KMS-11 (cell line): ENCODE measurements around the gene ITGAX.

ENCODE experiments used
- H2AFZ ChIP-seq: fragments of 200-600 bp; sonication (generic); 2 replicates; pipeline ENCODE4 v1.6.1; 2016; ENCODE audit warnings: antibody characterized with exemption, mixed run types, low read depth
- H3K27ac ChIP-seq: fragments of 200-600 bp; sonication (generic); 2 replicates; pipeline ENCODE4 v1.6.1; 2016; ENCODE audit warnings: mild to moderate bottlenecking, mixed run types
- H3K27me3 ChIP-seq: fragments of 200-600 bp; sonication (generic); 2 replicates; pipeline ENCODE4 v1.6.1; 2017; ENCODE audit warnings: mild to moderate bottlenecking, low read depth, mixed run types, moderate library complexity; ENCODE audit not compliant: insufficient read depth
- H3K36me3 ChIP-seq: fragments of 200-600 bp; sonication (generic); 2 replicates; pipeline ENCODE4 v1.6.1; 2017; ENCODE audit warnings: mild to moderate bottlenecking, mixed run types; ENCODE audit not compliant: insufficient read depth
- H3K4me1 ChIP-seq: fragments of 200-600 bp; sonication (generic); 2 replicates; pipeline ENCODE4 v1.6.1; 2016; ENCODE audit warnings: mild to moderate bottlenecking, low read depth, mixed run types; ENCODE audit not compliant: poor library complexity, severe bottlenecking
- H3K4me2 ChIP-seq: fragments of 200-600 bp; sonication (generic); 2 replicates; pipeline ENCODE4 v1.7.0; 2016; ENCODE audit warnings: mild to moderate bottlenecking, mixed run types
- H3K4me3 ChIP-seq: fragments of 200-600 bp; sonication (generic); IDR thresholded peaks from 2 replicates; pipeline ENCODE4 v1.6.1; 2017; ENCODE audit warnings: low read depth, low read length, mixed read lengths; ENCODE audit not compliant: insufficient read depth
- H3K79me2 ChIP-seq: fragments of 200-600 bp; sonication (generic); 2 replicates; pipeline ENCODE4 v1.6.1; 2016; ENCODE audit warnings: low read depth, mixed run types; ENCODE audit not compliant: insufficient read depth
- H3K9ac ChIP-seq: fragments of 200-600 bp; sonication (generic); 2 replicates; pipeline ENCODE4 v1.6.1; 2016; ENCODE audit warnings: mild to moderate bottlenecking, mixed run types
- H4K20me1 ChIP-seq: fragments of 200-600 bp; sonication (generic); 2 replicates; pipeline ENCODE4 v1.6.1; 2016; ENCODE audit warnings: mild to moderate bottlenecking, mixed run types; ENCODE audit not compliant: insufficient read depth
- TF ChIP-seq, protein P1 (sequence below): fragments of 200-600 bp; sonication (generic); conservative IDR thresholded peaks from 2 replicates; pipeline ENCODE4 v1.6.1; 2017; ENCODE audit warnings: low read depth, mild to moderate bottlenecking, antibody characterized with exemption, low read length, moderate library complexity, mixed read lengths

Gene ITGAX

DNA sequence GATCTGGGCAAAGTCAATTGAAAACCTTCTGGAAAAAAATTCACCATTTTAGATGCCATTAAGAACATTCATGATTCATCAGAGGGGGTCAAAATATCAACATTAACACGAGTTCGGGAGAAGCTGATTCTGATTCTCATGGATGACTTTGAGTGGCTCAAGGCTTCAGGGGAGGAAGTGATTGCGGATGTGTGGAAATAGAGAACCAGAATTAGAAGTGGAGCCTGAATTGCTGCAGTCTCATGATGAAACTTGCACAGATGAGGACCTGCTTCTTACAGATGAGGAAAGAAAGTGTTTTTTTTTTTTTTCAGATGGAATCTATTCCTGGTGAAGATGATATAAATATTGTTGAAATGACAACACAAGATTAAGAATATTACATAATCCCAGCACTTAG lies 12.9 kb downstream of the ITGAX start:
- Histone ChIP-seq H3K36me3 (no peaks in the 10 kb centered on the region), H3K4me1 (no peaks in the 10 kb centered on the region), H3K4me3 (no peak overlapping the region), H3K4me2 (no peak overlapping the region), H3K27ac (no peak overlapping the region), H4K20me1 (no peaks in the 10 kb centered on the region), H2AFZ (no peak overlapping the region), H3K27me3 (no peaks in the 10 kb centered on the region), H3K79me2 (no peaks in the 10 kb centered on the region), H3K9ac (no peak overlapping the region)
- TF ChIP-seq, protein P1, sequence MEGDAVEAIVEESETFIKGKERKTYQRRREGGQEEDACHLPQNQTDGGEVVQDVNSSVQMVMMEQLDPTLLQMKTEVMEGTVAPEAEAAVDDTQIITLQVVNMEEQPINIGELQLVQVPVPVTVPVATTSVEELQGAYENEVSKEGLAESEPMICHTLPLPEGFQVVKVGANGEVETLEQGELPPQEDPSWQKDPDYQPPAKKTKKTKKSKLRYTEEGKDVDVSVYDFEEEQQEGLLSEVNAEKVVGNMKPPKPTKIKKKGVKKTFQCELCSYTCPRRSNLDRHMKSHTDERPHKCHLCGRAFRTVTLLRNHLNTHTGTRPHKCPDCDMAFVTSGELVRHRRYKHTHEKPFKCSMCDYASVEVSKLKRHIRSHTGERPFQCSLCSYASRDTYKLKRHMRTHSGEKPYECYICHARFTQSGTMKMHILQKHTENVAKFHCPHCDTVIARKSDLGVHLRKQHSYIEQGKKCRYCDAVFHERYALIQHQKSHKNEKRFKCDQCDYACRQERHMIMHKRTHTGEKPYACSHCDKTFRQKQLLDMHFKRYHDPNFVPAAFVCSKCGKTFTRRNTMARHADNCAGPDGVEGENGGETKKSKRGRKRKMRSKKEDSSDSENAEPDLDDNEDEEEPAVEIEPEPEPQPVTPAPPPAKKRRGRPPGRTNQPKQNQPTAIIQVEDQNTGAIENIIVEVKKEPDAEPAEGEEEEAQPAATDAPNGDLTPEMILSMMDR, result no peak

DNA sequence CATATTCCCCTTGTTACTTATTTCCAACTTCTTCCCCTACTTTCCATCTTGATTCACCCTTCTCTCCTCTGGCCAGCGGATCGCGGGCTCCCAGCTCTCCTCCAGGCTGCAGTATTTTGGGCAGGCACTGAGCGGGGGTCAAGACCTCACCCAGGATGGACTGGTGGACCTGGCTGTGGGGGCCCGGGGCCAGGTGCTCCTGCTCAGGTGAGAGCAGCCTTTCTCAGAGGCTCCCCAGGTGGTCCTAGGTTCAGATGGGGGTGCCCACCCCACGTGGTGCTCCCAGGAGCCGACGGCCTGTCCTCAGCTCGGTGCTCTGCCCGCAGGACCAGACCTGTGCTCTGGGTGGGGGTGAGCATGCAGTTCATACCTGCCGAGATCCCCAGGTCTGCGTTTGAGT lies 16.0 kb downstream of the ITGAX start:
- Histone ChIP-seq H3K9ac (no peak overlapping the region), H3K4me3 (no peak overlapping the region), H4K20me1 (no peaks in the 10 kb centered on the region), H3K4me2 (no peak overlapping the region), H3K4me1 (no peaks in the 10 kb centered on the region), H3K27ac (no peak overlapping the region), H3K27me3 (no peaks in the 10 kb centered on the region), H3K79me2 (no peaks in the 10 kb centered on the region), H3K36me3 (no peaks in the 10 kb centered on the region), H2AFZ (no peak overlapping the region)
- TF ChIP-seq, protein P1, result no peak

DNA sequence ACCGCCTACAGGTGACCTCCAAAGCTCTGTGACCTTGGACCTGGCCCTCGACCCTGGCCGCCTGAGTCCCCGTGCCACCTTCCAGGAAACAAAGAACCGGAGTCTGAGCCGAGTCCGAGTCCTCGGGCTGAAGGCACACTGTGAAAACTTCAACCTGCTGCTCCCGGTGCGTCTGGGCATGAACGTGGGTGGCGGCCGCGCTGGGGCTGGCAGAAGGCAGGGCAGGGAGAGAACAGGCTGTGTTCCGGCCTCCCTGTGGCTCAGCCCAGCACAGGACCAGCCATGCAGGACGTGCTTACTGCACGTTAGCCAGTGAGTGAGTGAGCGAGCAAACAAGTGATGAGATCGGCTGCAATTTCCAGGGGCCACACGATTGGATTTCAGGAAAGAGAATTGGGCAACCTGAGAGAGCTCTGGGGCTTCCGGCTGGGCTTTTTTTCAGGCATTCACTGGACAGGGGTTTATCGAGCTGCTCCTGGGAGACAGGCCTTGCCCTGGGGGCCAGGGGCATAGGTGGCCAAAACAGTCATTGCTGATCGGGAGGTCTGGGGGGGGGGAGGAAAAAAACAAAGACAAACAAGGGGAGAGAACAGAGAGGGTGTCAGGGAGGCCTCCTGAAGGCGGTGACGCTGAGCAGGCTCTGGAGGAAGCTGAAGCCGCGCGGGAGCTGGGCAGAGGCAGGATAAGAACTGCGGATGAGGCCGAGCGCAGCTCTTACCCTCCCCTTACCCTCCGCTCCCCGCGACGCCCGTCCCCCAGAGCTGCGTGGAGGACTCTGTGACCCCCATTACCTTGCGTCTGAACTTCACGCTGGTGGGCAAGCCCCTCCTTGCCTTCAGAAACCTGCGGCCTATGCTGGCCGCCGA lies 16.9 kb downstream of the ITGAX start:
- Histone ChIP-seq H3K79me2 (no peaks in the 10 kb centered on the region), H3K4me3 (no peak overlapping the region), H3K27ac (no peak overlapping the region), H3K27me3 (no peaks in the 10 kb centered on the region), H2AFZ (no peak overlapping the region), H3K36me3 (no peaks in the 10 kb centered on the region), H3K9ac (no peak overlapping the region), H3K4me1 (no peaks in the 10 kb centered on the region), H3K4me2 (no peak overlapping the region), H4K20me1 (no peaks in the 10 kb centered on the region)
- TF ChIP-seq, protein P1, result no peak

DNA sequence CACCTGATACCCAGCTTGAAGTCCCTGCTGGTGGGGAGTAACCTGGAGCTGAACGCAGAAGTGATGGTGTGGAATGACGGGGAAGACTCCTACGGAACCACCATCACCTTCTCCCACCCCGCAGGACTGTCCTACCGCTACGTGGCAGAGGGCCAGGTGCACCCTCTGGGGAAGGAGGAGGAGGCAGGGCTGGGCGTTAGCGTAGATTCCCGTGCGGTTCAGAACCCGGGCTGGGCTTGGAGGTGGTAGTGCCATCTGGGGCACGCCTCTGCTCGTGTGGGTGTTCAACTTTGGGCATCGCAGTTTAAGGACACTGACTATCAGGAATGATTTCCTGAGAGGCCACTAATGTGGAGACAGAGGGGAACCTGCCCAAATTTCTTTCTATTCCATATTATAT lies 18.3 kb downstream of the ITGAX start:
- no peak overlapping the region for H3K4me2 ChIP-seq
- no peak overlapping the region for H3K9ac ChIP-seq
- H2AFZ ChIP-seq, result no peak overlapping the region
- no peaks in the 10 kb centered on the region for H3K27me3 ChIP-seq
- no peak overlapping the region for H3K27ac ChIP-seq
- H3K4me1 ChIP-seq, result no peaks in the 10 kb centered on the region
- TF ChIP-seq, protein P1, result no peak
- no peak overlapping the region for H3K4me3 ChIP-seq
- no peaks in the 10 kb centered on the region for H3K36me3 ChIP-seq
- no peaks in the 10 kb centered on the region for H3K79me2 ChIP-seq
- no peaks in the 10 kb centered on the region for H4K20me1 ChIP-seq
